HG03558 (cell line): ENCODE results near the gene OSBPL6.
A peak's percentile ranks its signal among the peaks of the same experiment; 100 is the strongest.
"Not testable (repeated sequence)": the region's sequence is repeated elsewhere in the genome, so short reads cannot be mapped to it uniquely, and the experiment has no call there.

Experiments used
- ATAC-seq: cut with Tn5 transposase; IDR thresholded peaks from one replicate; pipeline ENCODE4 v1.9.1; 2021; ENCODE audit warnings: moderate number of reproducible peaks; ENCODE audit not compliant: unreplicated experiment; ENCODE audit errors: extremely low read depth

The OSBPL6 gene

GRCh38 chr2:178385595-178386148 is 191.4 kb downstream of the OSBPL6 start:
- no peak for ATAC-seq

- no peak for ATAC-seq
Observed at GRCh38 chr2:178386986-178387597, 192.8 kb downstream of the OSBPL6 start.

GRCh38 chr2:178388287-178388686 is 194.0 kb downstream of the OSBPL6 start:
- ATAC-seq, result no peak

GRCh38 chr2:178391701-178392100 is 197.4 kb downstream of the OSBPL6 start:
- ATAC-seq, result no peak

- ATAC-seq, result no peak
Observed at GRCh38 chr2:178392215-178392614, 197.9 kb downstream of the OSBPL6 start.

GRCh38 chr2:178394859-178395258 is 200.5 kb downstream of the OSBPL6 start:
- ATAC-seq, result no peak

GRCh38 chr2:178395295-178395694 is 201.0 kb downstream of the OSBPL6 start:
- no peak for ATAC-seq

GRCh38 chr2:178395941-178396570 is 201.7 kb downstream of the OSBPL6 start:
- ATAC-seq, result no peak

GRCh38 chr2:178397002-178397605 is 202.8 kb downstream of the OSBPL6 start:
- peak; percentile 93 for ATAC-seq

- ATAC-seq, result no peak
Observed at GRCh38 chr2:178401994-178402437, 207.7 kb downstream of the OSBPL6 start.

GRCh38 chr2:178403671-178404306 is 209.5 kb downstream of the OSBPL6 start:
- ATAC-seq, result peak; percentile 21

GRCh38 chr2:178404368-178404767 is 210.1 kb downstream of the OSBPL6 start:
- ATAC-seq, result peak; percentile 99

- no peak for ATAC-seq
Observed at GRCh38 chr2:178409261-178409660, 214.9 kb downstream of the OSBPL6 start.

- no peak for ATAC-seq
Observed at GRCh38 chr2:178412047-178412446, 217.7 kb downstream of the OSBPL6 start.

- not testable (repeated sequence) for ATAC-seq
Observed at GRCh38 chr2:178412453-178412852, 218.1 kb downstream of the OSBPL6 start.

- ATAC-seq, result peak; percentile 40
Observed at GRCh38 chr2:178413472-178414265, 219.4 kb downstream of the OSBPL6 start.

GRCh38 chr2:178414266-178415247 is 220.2 kb downstream of the OSBPL6 start:
- ATAC-seq, result peak; percentile 74

- no peak for ATAC-seq
Observed at GRCh38 chr2:178415979-178416378, 221.7 kb downstream of the OSBPL6 start.

- ATAC-seq, result no peak
Observed at GRCh38 chr2:178417916-178418315, 223.6 kb downstream of the OSBPL6 start.
